Panc1 (cell line): ENCODE data around the gene FGF21. TPM values are rescaled to one million over a fixed set of nuclear protein-coding genes. Genes with fewer than 3 reads are reported as not detected.

Experiments used
- ATAC-seq: fragments of 200-7000 bp; cut with Tn5 transposase; 2 replicates; pipeline ENCODE4 v1.9.1; 2020; ENCODE audit warnings: mild to moderate bottlenecking, moderate library complexity
- Bru-seq: library from RNA; stranded (reverse); fragments of 400-500 nt; gene quantifications from one replicate; lab custom pipeline; 2021; lab: Mats Ljungman, UMichigan
- BruChase-seq, 2 experiments: library from RNA; stranded (reverse); fragments of 400-500 nt; gene quantifications; one replicate each; lab custom pipeline; 2021; lab: Mats Ljungman, UMichigan
- BruUV-seq: library from RNA; stranded (reverse); fragments of 400-500 nt; replicated peaks from 2 replicates; lab custom pipeline; 2021; lab: Mats Ljungman, UMichigan
- CTCF ChIA-PET: fragments of 300-600 bp; sonication (Branson Sonifier 250); formaldehyde crosslinking; loops from one replicate; lab custom pipeline; 2022; ENCODE audit warnings: antibody characterized with exemption; lab: Charles Lee
- POLR2A ChIA-PET: fragments of 300-600 bp; sonication (Branson Sonifier 250); formaldehyde crosslinking; loops from one replicate; lab custom pipeline; 2022; ENCODE audit warnings: antibody characterized with exemption; lab: Charles Lee
- DNase-seq: peaks from one replicate; pipeline ENCODE4 v3.0.0-alpha.2; 2010; ENCODE audit warnings: low read depth, low spot score
- H3K27ac ChIP-seq: 2 replicates; pipeline ENCODE4 v1.5.1; 2011; ENCODE audit warnings: mild to moderate bottlenecking, low read length, inconsistent platforms
- H3K27me3 ChIP-seq: fragments of 200-500 bp; sonication (Bioruptor generic); 2 replicates; pipeline ENCODE4 v1.6.0; 2014; ENCODE audit warnings: low read length, inconsistent platforms; ENCODE audit not compliant: control insufficient read depth, insufficient read depth
- H3K36me3 ChIP-seq: fragments of 200-500 bp; sonication (Bioruptor generic); 2 replicates; pipeline ENCODE4 v1.5.1; 2014; ENCODE audit warnings: inconsistent platforms, mild to moderate bottlenecking, low read length, moderate library complexity; ENCODE audit not compliant: control insufficient read depth, insufficient read depth
- H3K4me1 ChIP-seq: 2 replicates; pipeline ENCODE4 v1.5.1; 2011; ENCODE audit warnings: inconsistent platforms, mild to moderate bottlenecking, low read length, moderate library complexity; ENCODE audit not compliant: control insufficient read depth, insufficient read depth
- H3K4me3 ChIP-seq, 2 experiments: 2 replicates each; pipeline ENCODE4 v1.5.1; 2011 to 2012; ENCODE audit warnings: low read depth in 2 of 2, low read length in 2 of 2, mild to moderate bottlenecking in 2 of 2, inconsistent platforms in 1 of 2, moderate library complexity in 1 of 2
- H3K9me3 ChIP-seq: fragments of 200-500 bp; sonication (Bioruptor generic); 2 replicates; pipeline ENCODE4 v1.5.1; 2014; ENCODE audit warnings: low read depth, mild to moderate bottlenecking, inconsistent platforms, low read length, moderate library complexity; ENCODE audit not compliant: control insufficient read depth, insufficient read depth
- CTCF ChIP-seq: fragments of 450-650 bp; IDR thresholded peaks from 2 replicates; pipeline ENCODE4 v1.5.1; 2017; ENCODE audit warnings: mild to moderate bottlenecking
- POLR2AphosphoS5 ChIP-seq: IDR thresholded peaks from 2 replicates; pipeline ENCODE4 v1.6.1; 2012; ENCODE audit warnings: mild to moderate bottlenecking, low read depth, low read length, moderate library complexity
- REST ChIP-seq, 2 experiments: IDR thresholded peaks; 2 replicates each; pipeline ENCODE4 v1.6.1; 2011 to 2012; ENCODE audit warnings: low read depth in 2 of 2, control low read depth in 1 of 2, low read length in 1 of 2, mild to moderate bottlenecking in 1 of 2, moderate library complexity in 1 of 2; ENCODE audit not compliant: insufficient read depth in 1 of 2
- SIN3A ChIP-seq: IDR thresholded peaks from 2 replicates; pipeline ENCODE4 v1.6.1; 2012; ENCODE audit warnings: low read depth, mild to moderate bottlenecking, low read length, moderate library complexity, borderline replicate concordance; ENCODE audit not compliant: insufficient read depth
- TCF7L2 ChIP-seq: IDR thresholded peaks from 2 replicates; pipeline ENCODE4 v1.6.1; 2011; ENCODE audit warnings: mild to moderate bottlenecking, low read depth, low read length, inconsistent platforms
- in situ Hi-C: cut with HindIII; loops from 2 replicates; pipeline ENCODE4 v1.10.0; 2016; ENCODE audit warnings: low sequenced_read_pairs, low pct_unique_long_range_greater_than_20kb
- intact Hi-C: fragments of 100-400 bp; cut with micrococcal nuclease; formaldehyde crosslinking; loops from one replicate; pipeline ENCODE4 v1.10.0; 2022; ENCODE audit not compliant: unreplicated experiment
- long read RNA-seq: library from polyadenylated mRNA; unstranded; transcript quantifications from one replicate; pipeline ENCODE4 v2.0.0, GENCODE V29; 2021; ENCODE audit not compliant: unreplicated experiment
- polyA plus RNA-seq: library from polyadenylated mRNA; unstranded; fragments of >200 nt; gene quantifications from one replicate; pipeline ENCODE4 v1.2.1, GENCODE V29; 2012; ENCODE audit warnings: missing spikeins; ENCODE audit not compliant: insufficient read length
- total RNA-seq: library from RNA; stranded (reverse); gene quantifications from one replicate; pipeline ENCODE4 v1.2.1, GENCODE V29; 2021; ENCODE audit not compliant: unreplicated experiment

The FGF21 gene
- total RNA-seq (not detected), Bru-seq, nascent RNA (not detected), BruChase-seq, experiment 1, labeled RNA remaining after a 2-hour chase (not detected), BruChase-seq, experiment 2, labeled RNA remaining after a 6-hour chase (not detected)
- polyA plus RNA-seq, result 0.17 TPM
- long read RNA-seq, result 0 reads

- no TSS peak for BruUV-seq
- POLR2A ChIA-PET, result interaction anchor here (0.7 kb wide), 1 partner anchor 422 kb away, joined by 12 read pairs; no protein-coding TSS in a partner anchor
- no peak for DNase-seq
- H3K27ac ChIP-seq, result peak within 1 kb of the TSS; percentile 9; the same call in 1 of the 2 replicates
- H3K9me3 ChIP-seq, result no peaks in the 10 kb centered on the region
- no peak within 1 kb of the TSS for H3K4me3 ChIP-seq
- H3K27me3 ChIP-seq, result no peaks in the 10 kb centered on the region
- no peak for ATAC-seq
- in situ Hi-C loops (no loop called here), intact Hi-C loops (no loop called here)
- CTCF ChIA-PET, result no interaction called here
- peaks cover 5% of the 10 kb centered on the region; the same call in 1 of the 2 replicates for H3K36me3 ChIP-seq
- H3K4me1 ChIP-seq, result no peaks in the 10 kb centered on the region; the same call in 1 of the 2 replicates
- TF ChIP-seq CTCF, result no peak
- TF ChIP-seq SIN3A, result no peak
- TF ChIP-seq POLR2AphosphoS5, result no peak
- TF ChIP-seq TCF7L2, result no peak
- TF ChIP-seq REST (IDR thresholded peaks at IDR 0.05; ENCODE audit: insufficient read depth in 1 of 2, low read depth in 2 of 2, low read length in 1 of 2), result no peak
Measured at GRCh38 chr19:48755084-48755641, at the start of gene FGF21. Gene FGF21, plus strand, starts transcription at chr19:48755524. Its CDS starts 713 bp downstream, at chr19:48756237.

- CTCF ChIA-PET, result no interaction called here
Measured at GRCh38 chr19:48708471-48708870, 46.9 kb upstream of the FGF21 start.

More at GRCh38 chr19:48708471-48708870, 46.9 kb upstream of the FGF21 start:
- Histone ChIP-seq H3K9me3 (no peaks in the 10 kb centered on the region), H3K36me3 (no peaks in the 10 kb centered on the region; the same call in 1 of the 2 replicates), H3K4me3 (no peak overlapping the region), H3K27me3 (no peaks in the 10 kb centered on the region), H3K4me1 (no peaks in the 10 kb centered on the region), H3K27ac (no peak overlapping the region)
- intact Hi-C loops, result no loop called here
- DNase-seq, result no peak
- no TSS peak for BruUV-seq
- POLR2A ChIA-PET, result no interaction called here
- in situ Hi-C loops, result no loop called here
- TF ChIP-seq REST (IDR thresholded peaks at IDR 0.05; ENCODE audit: insufficient read depth in 1 of 2, low read depth in 2 of 2, low read length in 1 of 2), result no peak
- TF ChIP-seq CTCF, result no peak
- TF ChIP-seq POLR2AphosphoS5, result no peak
- ATAC-seq, result no peak
